ENCODE measurements around the gene CARS1.

The CARS1 gene

DNA sequence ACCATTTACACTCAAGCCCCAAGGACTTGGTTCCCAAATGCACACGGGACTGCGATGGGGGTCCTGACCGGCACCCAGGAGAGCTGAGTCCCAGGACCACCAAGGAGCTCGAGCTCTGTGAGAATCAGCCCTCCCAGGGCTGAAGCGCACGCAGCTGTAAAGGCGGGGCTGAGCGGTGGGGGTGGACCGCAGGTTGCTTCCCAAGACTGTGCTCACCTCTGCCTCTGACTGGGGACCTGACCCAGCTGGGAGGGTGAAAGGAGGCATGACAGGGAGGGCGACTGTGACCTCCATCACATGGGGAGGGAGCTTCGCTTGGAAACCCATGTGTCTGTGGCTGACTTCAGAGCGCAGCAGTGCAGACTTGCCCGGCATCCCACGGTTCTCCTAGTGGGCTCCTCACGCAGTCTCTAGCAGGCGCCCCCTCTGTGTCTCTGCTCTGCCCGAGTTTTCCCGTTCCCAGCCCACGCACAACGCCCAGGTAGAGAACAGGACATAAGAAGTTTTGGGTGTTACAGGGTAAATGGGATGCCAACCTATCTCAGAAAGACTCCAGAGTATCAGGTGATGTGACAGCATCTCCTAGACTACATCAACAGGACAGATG lies 49.7 kb downstream of the CARS1 start:
- no peak for DNase-seq

DNA sequence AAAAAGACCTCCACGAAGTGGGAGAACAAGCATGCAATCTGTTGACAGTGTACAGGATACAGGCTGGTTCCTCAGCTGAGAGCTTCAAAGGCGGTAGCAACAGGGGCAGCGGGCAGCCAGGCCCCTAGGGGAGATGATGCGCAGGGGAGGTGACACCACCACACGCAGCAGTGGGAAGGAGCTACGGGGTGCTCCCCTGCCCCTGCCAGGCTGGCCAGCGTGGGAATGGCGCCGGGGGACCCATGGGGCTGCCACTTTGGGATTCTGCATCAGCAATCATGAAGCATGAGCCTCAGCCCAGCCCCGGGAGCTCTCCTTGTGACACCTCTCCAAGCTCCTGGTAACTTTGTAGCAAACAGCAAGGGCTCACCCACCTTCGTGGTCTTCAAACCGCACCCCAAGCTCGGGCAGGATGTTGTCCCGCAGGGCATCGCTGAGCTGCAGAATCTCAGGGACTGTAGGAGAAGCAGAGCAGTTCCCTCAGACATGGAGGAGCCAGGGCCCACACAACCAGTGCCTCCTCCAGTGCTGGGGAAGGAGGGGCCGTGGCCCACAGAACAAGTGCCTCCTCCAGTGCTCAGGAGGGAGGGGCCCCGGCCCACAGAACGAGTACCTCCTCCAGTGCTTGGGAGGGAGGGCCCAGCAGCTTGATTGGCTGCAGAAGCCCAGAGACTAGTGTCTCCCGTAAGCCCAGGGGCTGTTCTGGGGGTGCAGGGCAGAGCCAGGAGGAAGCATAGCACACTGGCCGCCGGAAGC lies 50.5 kb downstream of the CARS1 start:
- DNase-seq, result peak; percentile 75

DNA sequence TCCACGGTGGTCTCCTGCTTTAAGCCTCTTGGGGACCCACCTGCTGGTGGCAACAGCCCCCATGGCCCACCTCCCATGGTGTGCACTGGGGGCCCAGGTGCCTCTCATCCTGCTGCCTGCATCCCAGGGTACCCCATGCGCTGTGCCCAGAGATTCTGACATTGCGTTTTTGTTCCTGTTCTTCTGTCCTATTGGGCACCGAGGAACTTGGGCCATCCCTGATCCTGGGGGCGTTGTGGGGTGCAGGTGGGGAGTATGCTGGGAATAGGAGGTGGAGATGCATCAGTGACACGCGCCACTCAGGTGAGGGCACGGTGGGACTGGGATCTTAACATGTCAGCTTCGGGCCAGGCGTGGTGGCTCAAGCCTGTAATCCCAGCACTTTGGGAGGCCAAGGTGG lies 52.7 kb downstream of the CARS1 start:
- DNase-seq, result no peak

DNA sequence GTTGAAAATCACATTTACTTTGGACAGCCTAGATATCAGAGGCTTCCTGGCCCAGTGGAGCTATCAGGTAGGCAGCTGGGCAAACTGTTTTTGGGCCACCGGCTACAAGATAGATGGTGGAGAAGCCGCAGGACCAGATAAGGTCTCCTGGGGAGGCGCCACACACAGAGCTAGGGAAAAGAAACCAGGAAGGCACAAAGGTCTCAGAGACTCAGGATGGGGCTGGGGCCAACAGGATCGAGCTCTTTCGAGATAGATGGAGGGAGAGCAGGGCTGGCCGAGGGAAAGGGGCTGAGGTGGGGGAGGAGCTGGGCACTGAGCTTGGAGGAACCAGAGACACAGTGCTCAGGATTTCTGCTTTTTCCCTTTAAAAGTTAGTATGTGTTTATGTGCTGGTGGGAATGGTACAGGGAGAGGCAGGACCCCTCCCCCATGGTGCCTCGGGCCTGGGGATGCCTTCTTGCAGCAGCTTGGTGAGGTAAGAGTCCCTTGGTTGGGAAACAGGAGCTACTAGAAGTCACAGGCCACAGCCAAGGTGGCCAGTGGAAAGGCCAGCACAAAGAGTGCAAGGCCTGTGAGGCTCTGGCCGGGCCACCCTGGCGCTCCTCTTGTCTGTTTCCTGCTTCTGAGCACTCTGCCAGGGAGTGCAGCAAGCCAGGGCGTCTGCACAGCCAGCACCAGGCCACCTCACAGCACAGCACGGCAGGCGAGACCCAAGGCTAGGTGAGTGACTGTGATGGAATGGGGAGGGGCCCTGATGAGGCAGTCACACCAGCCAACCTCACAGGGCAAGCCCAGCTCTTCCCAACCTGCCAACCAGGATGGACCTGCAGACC lies 53.6 kb downstream of the CARS1 start:
- no peak for DNase-seq

DNA sequence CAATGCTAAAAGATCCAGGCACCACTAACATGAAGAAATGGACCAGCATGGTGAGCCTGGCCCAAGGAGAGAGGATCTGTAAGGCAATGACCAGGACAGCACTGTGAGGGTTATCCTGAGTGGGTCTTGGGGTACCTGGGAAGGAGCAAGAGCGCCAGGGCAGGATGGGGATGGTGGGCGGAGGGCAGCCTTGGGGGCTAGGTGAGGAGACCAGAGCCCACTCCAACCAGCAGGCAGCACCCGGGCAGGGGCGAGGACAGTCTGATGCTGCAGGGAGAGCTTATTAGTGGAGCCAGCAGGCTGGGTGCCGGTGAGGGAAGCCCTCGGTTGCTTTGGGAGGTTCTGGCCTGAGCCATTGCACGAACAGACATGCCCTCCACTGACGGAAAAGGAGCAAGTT lies 54.4 kb downstream of the CARS1 start:
- DNase-seq, result no peak

DNA sequence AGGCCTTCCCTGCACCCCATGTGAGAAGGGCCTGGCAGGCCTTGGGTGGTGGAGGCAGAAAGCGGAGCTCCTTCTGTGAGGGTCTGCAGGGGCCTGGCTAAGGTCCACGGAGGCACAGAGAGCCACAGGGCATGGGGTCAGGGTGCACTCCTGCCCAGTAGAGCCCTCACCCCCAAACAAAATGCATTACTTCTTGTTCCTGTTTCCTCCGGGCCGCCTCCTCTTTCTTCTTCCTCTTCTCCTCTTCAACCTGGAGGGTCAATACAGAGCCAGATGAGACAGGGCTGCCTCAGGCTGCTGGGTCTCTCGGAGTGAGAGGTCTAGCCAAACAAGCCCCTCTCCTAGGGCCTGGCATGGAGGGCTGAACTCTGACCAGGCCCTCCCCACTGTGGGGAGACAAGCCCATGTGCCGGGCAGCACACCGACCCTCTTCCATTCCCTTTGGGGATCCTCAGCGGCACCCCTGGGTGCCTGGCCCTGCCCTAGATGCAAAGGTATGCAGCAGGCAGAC lies 54.8 kb downstream of the CARS1 start:
- no peak for DNase-seq

DNA sequence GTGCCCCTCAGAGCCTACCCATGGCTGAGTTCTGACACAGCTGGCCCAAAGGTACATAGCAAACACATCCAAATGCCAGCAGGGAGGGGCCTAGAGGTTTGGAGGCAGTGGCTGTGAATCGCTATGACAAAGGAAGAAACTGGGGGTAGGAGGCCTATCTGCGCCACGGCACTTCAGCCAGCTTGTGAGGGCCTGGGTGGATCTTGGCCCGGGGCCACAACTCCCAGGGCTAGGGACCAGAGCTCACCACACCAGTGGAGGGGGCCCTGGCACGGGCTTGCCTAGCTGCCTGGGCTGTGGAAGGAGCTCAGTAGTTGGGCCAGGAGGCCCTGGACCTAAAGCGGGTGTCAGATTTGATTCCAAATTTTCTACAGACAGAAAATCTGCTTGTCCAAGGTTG lies 55.7 kb downstream of the CARS1 start:
- no peak for DNase-seq

DNA sequence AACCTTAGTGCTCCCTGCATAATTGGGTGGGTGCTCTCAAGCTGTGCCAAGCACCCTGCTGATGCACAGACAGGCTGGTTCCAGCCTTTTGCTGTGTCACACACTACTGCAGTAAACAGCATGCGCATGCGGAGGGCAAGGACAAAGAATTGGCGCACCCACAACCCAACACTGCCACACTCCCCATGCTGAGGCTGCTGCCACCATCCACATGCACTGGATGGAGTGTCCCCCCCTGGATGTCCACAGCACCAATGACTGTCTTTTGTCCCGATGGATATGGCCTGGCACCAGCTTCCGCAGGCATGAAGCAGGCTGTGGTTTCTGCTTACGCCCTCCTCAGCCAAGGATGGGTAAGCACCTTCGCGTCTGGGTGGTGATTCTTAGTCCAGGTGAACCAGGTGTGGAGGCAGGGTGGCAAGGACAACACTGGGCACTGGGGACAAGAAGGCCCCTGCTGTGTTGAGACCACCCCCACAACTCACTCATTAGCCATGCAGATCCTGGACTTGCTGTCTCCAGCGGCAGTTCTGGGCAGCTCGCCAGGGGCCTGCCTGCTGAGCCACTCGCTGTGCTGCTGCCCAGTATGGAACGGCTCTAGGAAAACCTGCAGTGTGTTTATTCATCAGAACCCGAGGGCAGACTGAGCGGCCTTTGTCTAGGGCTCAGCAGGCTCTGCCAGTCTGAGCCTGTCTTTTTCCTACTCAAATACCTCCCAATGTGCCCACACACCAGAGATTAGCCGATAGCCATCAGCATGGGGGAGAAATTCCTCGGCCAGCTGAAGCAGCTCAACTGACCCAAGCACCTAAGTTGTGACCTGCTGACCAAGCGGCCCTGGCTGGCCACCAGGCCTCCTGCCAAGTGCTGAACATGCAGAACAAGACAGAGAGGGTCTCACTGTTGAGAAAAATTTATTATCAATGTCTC lies 56.9 kb downstream of the CARS1 start:
- no peak for DNase-seq

DNA sequence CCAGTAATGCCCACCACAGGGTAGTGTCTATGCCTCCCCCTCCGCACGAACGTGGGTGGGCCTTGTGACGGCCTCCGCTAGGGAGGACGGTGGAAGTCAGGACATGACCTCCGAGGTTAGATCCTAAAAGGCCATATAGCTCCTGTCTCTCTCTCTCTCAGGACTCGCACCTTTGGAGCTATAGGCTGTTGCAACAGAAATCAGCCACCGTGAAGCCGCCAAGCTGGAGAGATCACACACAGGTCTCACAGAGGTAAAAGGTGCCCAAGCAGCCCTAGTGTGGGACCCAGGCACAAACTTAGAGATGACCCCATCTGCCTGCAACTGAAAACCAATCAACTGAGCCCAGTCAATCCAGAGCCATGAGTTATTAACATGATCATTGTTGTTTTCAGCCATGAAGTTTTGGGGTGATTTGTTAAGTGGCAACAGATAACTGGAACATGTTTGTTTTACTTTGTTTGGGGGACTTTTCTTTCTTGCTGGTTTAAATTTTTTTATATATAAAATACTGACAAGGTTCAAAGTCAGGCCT lies 57.7 kb downstream of the CARS1 start:
- DNase-seq, result no peak

DNA sequence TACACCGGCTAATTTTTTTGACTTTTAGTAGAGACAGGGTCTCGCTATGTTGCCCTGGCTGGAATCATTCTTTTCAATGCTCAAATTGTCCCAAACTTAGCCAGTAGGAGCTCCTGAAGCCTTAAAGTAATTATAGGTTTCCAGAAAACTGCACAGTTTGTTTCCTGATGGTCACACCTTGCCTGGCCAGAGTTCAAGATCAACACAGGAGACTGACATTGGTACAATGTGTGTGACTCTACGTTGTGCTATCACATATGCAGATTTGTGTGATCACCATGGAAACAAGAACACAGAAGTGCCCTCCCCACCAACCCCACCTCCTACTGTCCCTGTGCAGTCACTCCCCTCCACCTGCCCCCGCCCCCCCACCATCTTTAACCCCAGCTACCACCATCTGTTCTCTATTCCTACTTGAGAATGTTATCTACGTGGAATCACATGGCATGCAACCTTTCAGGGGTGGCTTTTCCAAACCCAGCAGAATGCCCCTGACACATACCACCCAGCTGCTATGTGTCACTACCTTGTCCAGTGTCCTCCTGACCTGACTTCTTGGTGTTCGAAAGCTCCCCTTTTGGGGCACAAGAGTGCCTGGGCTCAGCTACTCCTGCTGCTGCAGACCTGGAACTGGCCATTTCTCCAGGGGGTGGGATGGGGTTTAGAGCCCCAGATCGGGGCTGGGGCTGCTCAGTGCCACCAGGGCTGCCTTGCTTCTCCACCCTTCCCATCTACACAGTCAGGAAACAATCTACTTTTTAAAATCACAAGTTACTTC lies 59.0 kb downstream of the CARS1 start:
- DNase-seq, result no peak

DNA sequence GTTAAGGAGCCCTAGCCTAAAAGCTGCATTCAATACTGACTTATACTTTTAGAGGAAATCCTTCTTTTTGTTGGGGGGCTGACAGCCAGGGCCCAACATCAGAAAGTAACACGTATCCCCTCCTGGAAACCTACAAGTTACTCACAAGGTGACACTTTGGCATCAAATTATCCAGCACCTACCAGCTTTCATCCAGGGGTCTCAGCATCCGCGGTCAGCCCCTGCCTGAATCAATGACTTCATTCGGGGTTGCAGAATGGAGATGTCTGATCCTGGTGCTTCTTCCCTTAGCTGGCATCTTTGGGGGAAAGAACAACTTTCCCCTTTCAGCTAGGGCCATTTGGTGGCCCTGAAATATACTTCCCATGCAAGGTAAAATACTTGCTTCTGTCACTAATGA lies 59.8 kb downstream of the CARS1 start:
- DNase-seq, result no peak

DNA sequence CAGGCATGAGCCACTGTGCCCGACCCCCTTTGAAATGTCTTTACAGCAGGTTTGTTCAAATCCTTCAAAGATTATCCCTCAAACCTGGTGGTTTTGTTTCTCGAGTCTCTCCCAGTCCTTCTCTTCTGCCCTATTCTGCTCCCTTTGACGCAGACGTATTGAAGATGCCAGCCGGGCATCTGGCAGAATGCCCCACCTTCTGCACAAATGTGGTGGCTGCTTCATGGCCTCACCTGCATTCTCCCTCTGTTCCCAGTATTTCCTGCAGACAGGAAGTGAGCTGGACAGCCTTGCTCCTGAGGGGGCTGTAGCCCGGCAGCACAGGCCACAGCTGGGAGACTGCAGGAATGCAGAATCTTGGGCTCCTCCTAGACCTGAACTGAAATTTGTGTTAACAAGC lies 60.2 kb downstream of the CARS1 start:
- no peak for DNase-seq

DNA sequence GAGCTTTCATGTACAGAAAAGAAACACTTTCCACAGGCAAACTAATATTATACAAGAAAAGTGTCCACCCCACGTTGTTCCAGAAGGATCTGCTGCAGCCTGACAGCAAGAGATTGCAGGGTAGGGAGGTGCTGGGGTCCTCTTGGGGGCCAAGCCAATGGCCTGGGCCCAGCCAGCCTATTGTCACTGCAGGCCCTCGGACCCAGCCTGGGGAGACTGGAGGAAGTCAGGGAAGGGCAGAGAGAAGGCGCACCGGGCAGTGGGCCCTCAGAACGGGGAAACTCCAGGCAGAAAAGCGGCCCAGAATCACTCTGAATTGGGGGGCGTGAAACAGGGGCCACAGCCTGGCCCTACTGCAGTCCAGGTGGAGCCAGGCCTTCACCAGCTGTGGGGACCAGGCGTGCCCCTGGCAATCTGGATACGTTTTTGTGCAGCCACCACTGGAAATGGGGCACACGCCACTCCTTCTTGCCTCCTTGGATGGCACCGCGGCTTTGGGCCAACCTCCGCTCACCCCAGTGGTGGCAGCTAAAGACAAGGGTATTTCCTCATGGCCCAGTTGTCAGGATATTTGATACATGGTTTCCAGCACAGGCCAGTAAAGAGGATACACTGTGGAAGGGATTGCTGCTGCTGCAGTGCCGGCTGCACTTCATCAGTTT lies 61.2 kb downstream of the CARS1 start:
- DNase-seq, result no peak

DNA sequence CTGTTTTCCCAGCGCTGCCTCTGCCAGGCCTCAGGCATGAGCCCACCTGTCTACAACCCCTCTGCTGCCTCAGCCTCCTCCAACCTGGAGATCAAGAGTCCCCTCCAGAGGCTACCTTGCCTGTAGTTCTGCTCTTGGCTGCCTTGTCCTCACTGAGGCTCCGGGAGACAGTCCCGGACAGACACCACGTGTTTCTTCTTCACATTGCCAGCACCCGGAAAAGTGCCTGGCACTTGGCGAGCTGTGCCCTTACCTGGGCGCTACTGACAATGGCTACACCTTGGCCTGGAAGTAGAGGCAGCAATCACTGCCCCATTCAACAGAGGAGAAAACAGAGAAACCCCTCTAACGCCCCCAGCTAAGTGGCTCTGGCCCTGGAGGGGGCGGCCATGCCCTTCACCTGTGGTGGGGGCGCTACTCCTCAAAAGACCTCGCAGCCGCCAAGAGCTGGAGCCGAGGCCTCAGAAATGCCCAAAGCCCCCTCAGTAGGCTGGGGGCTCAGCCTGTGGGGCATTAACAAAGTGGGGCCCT lies 62.1 kb downstream of the CARS1 start:
- peak; percentile 53 for DNase-seq

DNA sequence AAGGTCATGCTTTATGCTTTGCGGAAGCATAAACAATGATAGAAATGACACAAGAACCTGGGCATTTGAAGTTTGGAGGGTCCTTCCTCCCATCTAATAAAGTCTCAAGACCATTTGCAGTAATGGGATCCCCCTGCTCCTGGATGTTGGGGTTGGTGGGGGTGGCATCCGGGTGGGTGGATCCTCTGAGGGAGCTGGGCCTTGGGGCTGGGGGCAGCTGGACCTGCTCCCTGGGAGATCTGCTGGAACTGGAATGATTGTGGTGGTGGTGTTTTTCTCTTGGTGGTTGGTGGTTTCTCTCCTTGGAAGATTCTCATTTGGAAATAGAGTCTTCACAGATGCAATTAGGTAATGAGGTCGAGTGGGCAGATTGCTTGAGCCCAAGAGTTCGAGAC lies 62.9 kb downstream of the CARS1 start:
- no peak for DNase-seq

DNA sequence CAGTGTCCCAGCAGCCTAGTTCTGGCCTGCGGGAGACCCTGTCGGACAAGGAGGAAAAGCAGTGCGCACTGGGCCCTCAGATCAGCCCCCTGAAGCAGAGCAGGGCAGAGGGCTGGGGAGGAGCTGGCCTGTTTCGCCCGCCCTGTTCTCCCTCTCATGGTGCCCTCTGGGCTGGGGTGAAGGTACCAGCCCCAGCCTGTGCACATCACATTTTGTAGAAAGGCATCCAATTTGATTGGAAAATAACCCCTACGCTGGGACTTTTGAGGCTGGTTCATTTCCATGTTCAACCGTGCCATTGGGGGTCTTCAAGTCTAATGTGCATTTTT lies 64.3 kb downstream of the CARS1 start:
- DNase-seq, result no peak

DNA sequence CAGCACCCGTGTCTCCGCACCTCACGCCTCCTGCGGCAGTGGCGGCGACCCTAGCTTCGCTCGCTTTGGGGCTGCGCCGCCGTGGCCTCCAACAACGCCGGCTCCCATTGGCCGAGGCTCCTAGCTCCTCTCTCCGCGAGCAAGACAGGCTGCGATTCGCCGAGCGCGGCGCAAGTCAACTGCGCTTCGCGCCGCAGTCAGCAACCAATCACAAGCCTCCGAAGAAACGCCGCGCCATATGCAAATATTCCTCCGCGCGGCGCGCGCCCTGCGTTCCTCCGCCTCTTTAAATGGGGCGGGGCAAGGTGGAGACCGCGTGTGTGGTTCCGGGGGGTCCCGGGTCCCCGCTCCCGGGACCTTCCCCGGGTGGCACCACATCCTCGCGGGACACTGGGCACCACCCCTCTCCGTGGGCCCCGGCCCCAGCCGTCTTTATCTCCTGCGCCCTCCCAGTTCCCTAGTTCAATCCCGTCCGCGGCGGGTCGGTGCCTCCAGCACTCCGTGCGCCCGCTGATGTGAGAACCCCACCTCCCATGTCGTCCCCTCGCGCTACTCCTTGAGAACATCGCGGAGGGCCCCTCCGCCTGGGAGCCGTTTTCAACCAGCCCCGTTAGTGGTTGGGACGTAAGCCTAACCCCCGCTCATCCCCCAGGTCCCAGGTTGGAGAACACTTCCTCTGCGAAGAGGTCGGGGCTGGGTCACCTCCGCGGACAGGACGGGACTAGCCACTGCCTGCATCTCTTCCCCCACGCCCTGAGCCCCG lies 64.8 kb downstream of the CARS1 start, which contains the start of gene NAP1L4:
Gene NAP1L4 (minus strand): TSS at position 96 of the 763 bp plus-strand sequence. CDS start 13,109 bp downstream, outside the sequence.
- DNase-seq, result peak; percentile 96

DNA sequence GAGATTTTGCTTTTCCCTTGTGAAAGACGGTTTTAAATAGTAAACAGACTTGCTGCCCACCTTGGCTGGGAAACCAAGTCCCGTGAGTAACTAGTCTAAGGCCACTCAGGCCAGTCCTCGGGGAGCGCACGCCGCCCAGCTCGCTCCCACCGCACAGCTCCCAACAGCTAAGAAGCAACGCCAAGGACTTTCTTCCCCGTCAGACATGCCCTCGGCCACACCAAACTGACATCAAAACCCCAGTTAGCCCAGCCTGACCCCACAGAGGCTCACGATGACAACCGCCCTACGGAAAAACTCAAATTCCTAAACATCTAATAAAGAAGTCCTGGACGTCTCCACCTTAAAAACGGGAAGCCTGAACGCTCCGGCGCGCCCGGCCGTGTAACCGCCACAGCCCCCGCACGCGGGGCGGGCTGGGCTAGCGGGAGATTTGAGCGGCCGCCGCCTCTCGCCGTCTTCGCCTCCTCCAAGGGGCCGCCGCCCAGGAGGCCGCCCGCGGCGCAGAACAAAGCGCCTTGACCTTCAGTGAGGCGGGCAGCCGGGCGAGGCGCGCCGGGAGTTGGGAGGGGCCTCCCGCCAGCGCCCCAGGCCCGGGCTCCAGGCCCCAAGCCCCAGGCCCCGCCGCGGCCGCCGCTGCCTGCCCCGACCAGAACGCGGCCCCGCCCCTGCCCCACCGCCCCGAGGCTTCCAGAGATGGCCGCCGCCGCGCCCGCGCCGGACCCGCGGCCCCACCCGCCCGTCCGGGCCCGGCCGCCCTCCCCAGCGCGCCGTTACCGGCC lies 65.6 kb downstream of the CARS1 start:
- DNase-seq, result no peak

Data from activated CD8-positive, alpha-beta memory T cell treated with anti-CD3 and anti-CD28 coated beads for 24 hours (primary cell).